GM12873 (cell line): Measurements from ENCODE around the gene BTNL8.

Experiments used
- CTCF ChIP-seq: IDR thresholded peaks from 2 replicates; pipeline ENCODE4 v1.5.1; 2012; ENCODE audit warnings: low read depth, mild to moderate bottlenecking, moderate library complexity, low read length, control low read depth; ENCODE audit not compliant: insufficient read depth; ENCODE audit errors: missing control alignments

BTNL8 gene

GRCh38 chr5:180950291-180950949, 51.5 kb downstream of the BTNL8 start:
- TF ChIP-seq CTCF = no peak

DNA sequence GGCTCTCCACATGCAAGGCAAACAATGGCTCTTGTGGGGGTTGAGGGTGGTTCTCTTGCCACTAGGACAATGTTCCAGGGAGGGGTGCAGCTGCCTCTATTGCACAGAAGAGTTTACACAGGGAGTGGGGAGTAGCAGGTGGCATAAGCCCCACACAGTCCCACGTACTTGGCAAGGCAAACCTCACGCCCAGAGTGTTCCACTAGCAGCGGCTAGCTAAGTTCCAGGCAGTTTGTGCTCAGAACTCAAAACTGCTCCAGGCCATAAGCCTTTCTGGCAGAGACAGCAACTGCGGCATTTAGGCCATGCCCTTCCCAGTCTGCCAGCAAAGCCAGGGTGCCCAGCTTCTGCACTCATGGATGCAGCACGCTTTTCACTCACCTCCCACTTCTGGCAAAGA, 60.7 kb downstream of the BTNL8 start:
- TF ChIP-seq CTCF = no peak

- no peak for TF ChIP-seq CTCF
Measured at GRCh38 chr5:180960209-180960608, 61.2 kb downstream of the BTNL8 start.

GRCh38 chr5:180969406-180969805, 70.4 kb downstream of the BTNL8 start:
- TF ChIP-seq CTCF = no peak

DNA sequence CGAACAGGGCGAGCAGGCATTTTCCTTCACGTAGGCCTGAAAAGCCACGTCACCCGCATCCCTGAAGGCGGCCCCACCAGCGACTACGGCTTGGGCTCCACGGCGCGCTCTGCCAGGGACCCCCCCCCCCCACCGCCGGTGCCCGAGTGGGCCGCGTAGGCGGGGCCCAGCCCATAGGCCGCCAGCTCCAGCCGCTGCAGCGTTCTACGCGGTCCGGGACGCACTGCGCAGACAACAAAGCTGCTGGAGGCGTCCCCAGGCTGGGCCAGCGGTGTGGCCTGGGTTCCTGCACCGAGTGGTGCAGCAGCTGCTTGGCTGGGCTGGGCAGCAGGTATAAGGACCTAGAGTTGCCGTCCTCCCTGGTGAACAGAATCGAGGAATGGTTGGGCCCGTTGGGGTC, 71.4 kb downstream of the BTNL8 start:
- TF ChIP-seq CTCF = no peak

- no peak for TF ChIP-seq CTCF
Measured at GRCh38 chr5:180970875-180971274, 71.9 kb downstream of the BTNL8 start.

DNA sequence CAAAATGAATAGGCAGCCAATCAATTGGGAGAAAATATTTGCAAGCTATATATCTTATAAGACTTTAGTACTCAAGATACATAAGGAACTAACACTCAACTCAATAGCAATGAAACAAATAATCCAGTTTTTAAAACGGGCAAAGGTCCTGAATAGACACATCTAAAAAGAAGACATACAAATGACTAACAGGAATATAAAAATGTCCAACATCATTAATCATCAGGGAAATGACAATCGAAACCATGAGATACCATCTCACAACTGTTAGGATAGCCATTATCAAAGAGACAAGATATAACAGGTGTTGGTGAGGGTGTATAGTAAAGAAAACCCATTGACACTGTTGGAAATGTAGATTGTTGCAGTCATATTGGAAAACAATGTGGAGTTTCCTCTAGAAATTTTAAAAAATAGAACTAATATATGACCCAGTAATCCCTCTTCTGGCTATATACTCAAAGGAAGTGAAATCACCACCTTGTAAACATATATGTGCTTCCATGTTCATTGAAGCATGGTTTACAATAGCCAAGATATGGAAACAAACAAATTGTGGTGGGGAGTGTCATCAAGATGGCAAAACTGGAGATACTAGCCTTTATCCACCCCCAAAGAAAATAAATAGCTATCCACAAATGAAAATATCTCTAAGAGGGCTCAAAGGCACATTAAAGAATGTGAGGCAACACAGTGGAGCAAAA, 75.8 kb downstream of the BTNL8 start:
- TF ChIP-seq CTCF = no peak
